HepG2 (cell line): ENCODE data around the gene TSPAN9. TPM values are rescaled to one million over a fixed set of nuclear protein-coding genes. Genes with fewer than 3 reads are reported as not detected.

Experiments
- ATAC-seq: fragments of 200-7000 bp; cut with Tn5 transposase; 3 replicates; pipeline ENCODE4 v1.9.1; 2020; ENCODE audit warnings: mild to moderate bottlenecking, moderate library complexity
- BruUV-seq: library from RNA; stranded (reverse); fragments of 400-500 nt; replicated peaks from 2 replicates; lab custom pipeline; 2021; lab: Mats Ljungman, UMichigan
- CTCF ChIA-PET: fragments of 300-600 bp; formaldehyde crosslinking; extraction: SDS; loops from one replicate; lab custom pipeline; 2021; ENCODE audit warnings: low total read pairs, inconsistent platforms, low intra/inter-chr PET ratio; lab: Yijun Ruan, JAX
- POLR2A ChIA-PET: fragments of 350-600 bp; sonication (Branson Sonifier 250); formaldehyde crosslinking; loops from one replicate; lab custom pipeline; 2020; ENCODE audit warnings: antibody characterized with exemption, inconsistent platforms; lab: Yijun Ruan, JAX
- DNase-seq: peaks from one replicate; pipeline ENCODE4 v3.0.0-alpha.2; 2015; ENCODE audit warnings: low spot score
- FAIRE-seq: peaks from 3 replicates; lab custom pipeline; 2011; peaks lifted over from hg19 to GRCh38; lab: Jason Lieb, UNC
- H2AFZ ChIP-seq: one replicate; pipeline ENCODE4 v1.6.1; 2011; ENCODE audit warnings: low read length, inconsistent platforms
- H3K27ac ChIP-seq: fragments of 300-600 bp; 3 replicates; pipeline ENCODE4 v1.8.0; 2011; ENCODE audit warnings: mixed run types, mild to moderate bottlenecking, mixed read lengths, low read length, inconsistent platforms; ENCODE audit not compliant: insufficient read depth; ENCODE audit errors: extremely low read length
- H3K27me3 ChIP-seq, 2 experiments: fragments of 200-600 bp in 1 of 2; 2 replicates in 1 of 2; 3 replicates in 1 of 2; pipeline versions ENCODE4 v1.6.0 to v1.8.0; 2011; ENCODE audit warnings: low read length in 2 of 2, mild to moderate bottlenecking in 2 of 2, moderate library complexity in 2 of 2, inconsistent platforms in 1 of 2; ENCODE audit not compliant: insufficient read depth in 2 of 2, control insufficient read depth in 1 of 2
- H3K36me3 ChIP-seq, 2 experiments: fragments of 200-600 bp in 1 of 2; replicated peaks in 1 of 2; 2 replicates in 1 of 2; 3 replicates in 1 of 2; pipeline versions ENCODE4 v1.5.1 to v1.8.0; 2011; ENCODE audit warnings: low read length in 2 of 2, inconsistent platforms in 1 of 2; ENCODE audit not compliant: insufficient read depth in 2 of 2, control insufficient read depth in 1 of 2
- H3K4me1 ChIP-seq: 2 replicates; pipeline ENCODE4 v1.5.1; 2012; ENCODE audit warnings: low read length, inconsistent platforms; ENCODE audit not compliant: insufficient read depth
- H3K4me2 ChIP-seq: 2 replicates; pipeline ENCODE4 v1.6.0; 2011; ENCODE audit warnings: low read depth, low read length, inconsistent platforms
- H3K4me3 ChIP-seq, 3 experiments: fragments of 200-600 bp in 1 of 3; sonication (generic), shearing (Covaris generic) in 1 of 3; replicated peaks in 1 of 3; 2 replicates each; pipeline ENCODE4 v1.5.1; 2011 to 2016; ENCODE audit warnings: low read length in 3 of 3, inconsistent platforms in 2 of 3, low read depth in 2 of 3, mild to moderate bottlenecking in 2 of 3, control low read depth in 1 of 3, mixed read lengths in 1 of 3; ENCODE audit not compliant: insufficient read depth in 1 of 3
- H3K79me2 ChIP-seq: one replicate; pipeline ENCODE4 v1.6.1; 2011; ENCODE audit warnings: low read length, inconsistent platforms; ENCODE audit not compliant: insufficient read depth
- H3K9ac ChIP-seq: 2 replicates; pipeline ENCODE4 v1.6.0; 2011; ENCODE audit warnings: mild to moderate bottlenecking, low read depth, low read length, inconsistent platforms; ENCODE audit not compliant: insufficient read depth
- H3K9me3 ChIP-seq: 2 replicates; pipeline ENCODE4 v1.5.1; 2012; ENCODE audit warnings: mild to moderate bottlenecking, low read length
- H4K20me1 ChIP-seq: 2 replicates; pipeline ENCODE4 v1.6.0; 2011; ENCODE audit warnings: inconsistent platforms, mild to moderate bottlenecking, low read length, moderate library complexity; ENCODE audit not compliant: insufficient read depth
- FOXK2 ChIP-seq: fragments of 450-650 bp; IDR thresholded peaks from 2 replicates; pipeline ENCODE4 v1.6.1; 2016
- HNRNPL ChIP-seq: fragments of 200-400 bp; formaldehyde crosslinking; IDR thresholded peaks from 2 replicates; pipeline ENCODE4 v1.6.1; 2017; ENCODE audit warnings: mild to moderate bottlenecking, low read depth, low read length
- JUND ChIP-seq: sonication (generic); formaldehyde crosslinking; IDR thresholded peaks from 2 replicates; pipeline ENCODE4 v1.8.0; 2022; ENCODE audit warnings: mild to moderate bottlenecking, missing genetic modification reagents
- PBX3 ChIP-seq: sonication (generic); formaldehyde crosslinking; IDR thresholded peaks from 2 replicates; pipeline ENCODE4 v1.8.1; 2023; ENCODE audit warnings: missing genetic modification reagents, inconsistent platforms, borderline replicate concordance
- POLR2A ChIP-seq, 2 experiments: IDR thresholded peaks; 2 replicates each; pipeline ENCODE4 v1.6.1; 2011; ENCODE audit warnings: low read depth in 2 of 2, low read length in 2 of 2, mild to moderate bottlenecking in 1 of 2, moderate library complexity in 1 of 2; ENCODE audit not compliant: insufficient read depth in 1 of 2
- PPARG ChIP-seq: conservative IDR thresholded peaks from 2 replicates; pipeline ENCODE4 v1.6.1; 2016; ENCODE audit warnings: missing biosample characterization, missing genetic modification reagents
- REXO4 ChIP-seq: sonication (generic); formaldehyde crosslinking; IDR thresholded peaks from 2 replicates; pipeline ENCODE4 v1.8.0; 2022; ENCODE audit warnings: missing genetic modification reagents, mild to moderate bottlenecking, borderline replicate concordance
- TRIM22 ChIP-seq: fragments of 450-650 bp; IDR thresholded peaks from 2 replicates; pipeline ENCODE4 v1.6.1; 2017
- ZKSCAN8 ChIP-seq: IDR thresholded peaks from 2 replicates; pipeline ENCODE4 v1.6.1; 2016; ENCODE audit warnings: borderline replicate concordance, missing genetic modification reagents, missing compliant biosample characterization
- ZNF256 ChIP-seq: sonication (generic); formaldehyde crosslinking; conservative IDR thresholded peaks from 2 replicates; pipeline ENCODE4 v1.4.0; 2020; ENCODE audit warnings: missing genetic modification reagents
- ZNF264 ChIP-seq: sonication (generic); formaldehyde crosslinking; IDR thresholded peaks from 2 replicates; pipeline ENCODE4 v1.4.0; 2020; ENCODE audit warnings: missing genetic modification reagents
- ZNF350 ChIP-seq: sonication (generic); formaldehyde crosslinking; IDR thresholded peaks from 2 replicates; pipeline ENCODE4 v1.4.0; 2020; ENCODE audit warnings: mild to moderate bottlenecking, low read depth, missing genetic modification reagents, borderline replicate concordance
- ZNF430 ChIP-seq: sonication (generic); formaldehyde crosslinking; IDR thresholded peaks from 2 replicates; pipeline ENCODE4 v1.9.0; 2021; ENCODE audit warnings: mild to moderate bottlenecking, missing genetic modification reagents
- ZNF460 ChIP-seq: sonication (generic); formaldehyde crosslinking; IDR thresholded peaks from 2 replicates; pipeline ENCODE4 v1.5.1; 2020; ENCODE audit warnings: missing genetic modification reagents, mild to moderate bottlenecking, borderline replicate concordance
- ZNF501 ChIP-seq: sonication (generic); formaldehyde crosslinking; IDR thresholded peaks from 2 replicates; pipeline ENCODE4 v1.5.1; 2020; ENCODE audit warnings: mild to moderate bottlenecking, moderate library complexity, missing genetic modification reagents
- ZNF768 ChIP-seq: sonication (generic); formaldehyde crosslinking; IDR thresholded peaks from 2 replicates; pipeline ENCODE4 v1.4.0; 2020; ENCODE audit warnings: missing genetic modification reagents
- ZSCAN30 ChIP-seq: sonication (generic); formaldehyde crosslinking; IDR thresholded peaks from 2 replicates; pipeline ENCODE4 v1.5.0; 2020; ENCODE audit warnings: mild to moderate bottlenecking, missing genetic modification reagents
- WGBS: methylation state at CpG from one replicate; pipeline ENCODE4 v1.1.6; 2017; ENCODE audit warnings: low lambda C conversion rate; 5-methylcytosine and 5-hydroxymethylcytosine counted together
- in situ Hi-C: cut with HindIII; loops from 2 replicates; pipeline ENCODE4 v1.10.0; 2017; ENCODE audit warnings: low pct_unique_long_range_greater_than_20kb; ENCODE audit not compliant: extremely low pct_ligation_motif_present
- intact Hi-C: fragments of 100-400 bp; cut with micrococcal nuclease; formaldehyde crosslinking; loops from one replicate; pipeline ENCODE4 v1.10.0; 2022; ENCODE audit not compliant: unreplicated experiment
- polyA plus RNA-seq, 8 experiments: library from polyadenylated mRNA; depleted of rRNA in 3 of 8; stranded (reverse) in 7 of 8; unstranded in 1 of 8; fragments of >200 nt; fragmentation: Illumina TruSeq in 4 of 8; extraction: Trizol in 4 of 8; gene quantifications; 2 replicates each; pipeline versions ENCODE4 v1.2.1 to v1.2.3, GENCODE V29; 2011 to 2016; ENCODE audit warnings: low read depth in 4 of 8, missing spikeins in 1 of 8, mixed read lengths in 1 of 8; ENCODE audit not compliant: insufficient read depth in 1 of 8
- total RNA-seq, 5 experiments: library from RNA; depleted of rRNA; stranded (reverse); fragments of >200 nt; fragmentation: Illumina TruSeq; extraction: Trizol; gene quantifications; 2 replicates each; pipeline ENCODE4 v1.2.3, GENCODE V29; 2016; ENCODE audit warnings: low read depth in 1 of 5

The TSPAN9 gene
- total and polyA plus RNA-seq, 2 of the 13 experiments (the other 11 are each of a cell fraction or from before 2014, with no cell fraction given): 18.1 to 42.3 TPM

GRCh38 chr12:3137814-3138445, 60.8 kb downstream of the TSPAN9 start:
- peak; percentile 85; the same call in 1 of the 2 replicates for TF ChIP-seq ZNF768 (CRISPR knock-in tag)
- 0 out of 2 replicates have a peak, but pooled peaks have one; percentile 28 for TF ChIP-seq HNRNPL
- TF ChIP-seq POLR2A (IDR thresholded peaks at IDR 0.05; ENCODE audit: insufficient read depth in 1 of 2, low read depth in 2 of 2, low read length in 2 of 2): no peak
- no peak for TF ChIP-seq REXO4 (CRISPR knock-in tag)
- no peak for TF ChIP-seq ZKSCAN8 (CRISPR knock-in tag)
- CTCF ChIA-PET: no interaction called here

GRCh38 chr12:3138941-3139511, 61.8 kb downstream of the TSPAN9 start:
- DNase-seq (no peak), ATAC-seq (no peak), FAIRE-seq (no peak)
- Histone ChIP-seq H3K27me3 (no peaks in the 10 kb centered on the region), H3K27ac (no peak overlapping the region), H3K4me2 (no peak overlapping the region), H3K4me3 (no peak overlapping the region), H4K20me1 (peaks cover 21% of the 10 kb centered on the region), H2AFZ (no peak overlapping the region), H3K4me1 (no peaks in the 10 kb centered on the region), H3K9me3 (no peaks in the 10 kb centered on the region), H3K79me2 (peaks cover 2% of the 10 kb centered on the region), H3K9ac (no peak overlapping the region), H3K36me3 (peaks cover 0 to 2% of the 10 kb centered on the region in 2 experiments; a peak in 2 of 5 replicates)
- WGBS: 92% methylated on average over 11 of the region's 11 CpGs
- BruUV-seq: no TSS peak
- POLR2A ChIA-PET: no interaction called here
- intact Hi-C loops: no loop called here
- CTCF ChIA-PET: no interaction called here
- in situ Hi-C loops: loop anchor here (5.0 kb wide), 1 partner anchor 63 kb away; no protein-coding TSS in a partner anchor
- TF ChIP-seq ZNF501 (CRISPR knock-in tag): no peak
- TF ChIP-seq ZNF264 (CRISPR knock-in tag): no peak
- TF ChIP-seq JUND: no peak
- TF ChIP-seq ZSCAN30: no peak
- no peak for TF ChIP-seq ZNF256 (CRISPR knock-in tag)
- no peak for TF ChIP-seq PPARG (CRISPR knock-in tag)
- TF ChIP-seq ZNF350 (CRISPR knock-in tag): no peak
- TF ChIP-seq ZNF430: no peak
- TF ChIP-seq FOXK2: no peak
- no peak for TF ChIP-seq ZNF460
- no peak for TF ChIP-seq TRIM22
- no peak for TF ChIP-seq PBX3 (CRISPR knock-in tag)

More at GRCh38 chr12:3137814-3138445, 60.8 kb downstream of the TSPAN9 start:
- H3K4me2 ChIP-seq: no peak overlapping the region
- WGBS: 98% methylated on average over 13 of the region's 17 CpGs
- peaks cover 20% of the 10 kb centered on the region for H4K20me1 ChIP-seq
- H3K9me3 ChIP-seq: no peaks in the 10 kb centered on the region
- BruUV-seq: no TSS peak
- no peak overlapping the region for H3K9ac ChIP-seq
- POLR2A ChIA-PET: no interaction called here
- peaks cover 0 to 3% of the 10 kb centered on the region in 2 experiments; a peak in 2 of 5 replicates for H3K36me3 ChIP-seq
- H2AFZ ChIP-seq: no peak overlapping the region
- in situ Hi-C loops (loop anchor here (5.0 kb wide), 1 partner anchor 64 kb away; no protein-coding TSS in a partner anchor), intact Hi-C loops (no loop called here)
- H3K27me3 ChIP-seq: no peaks in the 10 kb centered on the region
- ATAC-seq (no peak), FAIRE-seq (no peak), DNase-seq (no peak)
- H3K4me1 ChIP-seq: no peaks in the 10 kb centered on the region
- H3K4me3 ChIP-seq: no peak overlapping the region
- H3K27ac ChIP-seq: no peak overlapping the region
- peaks cover 2% of the 10 kb centered on the region for H3K79me2 ChIP-seq
